ENCODE measurements around the gene ASPSCR1.

DNA sequence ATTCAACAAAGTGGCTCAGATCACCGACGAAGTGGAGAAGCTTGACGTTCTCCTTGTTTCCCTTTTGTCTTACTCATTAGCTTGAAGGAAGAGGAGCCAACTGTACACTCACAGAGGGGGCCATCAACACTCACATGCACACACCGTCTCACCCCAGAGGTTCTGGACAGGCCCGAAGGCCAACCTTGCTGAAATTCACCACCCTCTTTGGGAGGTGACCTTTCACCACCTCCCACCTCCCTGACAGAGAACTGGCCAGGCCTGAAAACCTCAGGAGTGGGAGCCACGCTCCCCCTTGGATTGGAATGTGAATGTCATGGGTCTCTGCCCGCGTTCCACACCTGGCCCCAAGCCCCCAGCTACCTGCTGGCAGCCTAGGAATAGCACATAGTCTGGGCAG is 58.1 kb downstream of the ASPSCR1 start:
- TF ChIP-seq, protein P1, sequence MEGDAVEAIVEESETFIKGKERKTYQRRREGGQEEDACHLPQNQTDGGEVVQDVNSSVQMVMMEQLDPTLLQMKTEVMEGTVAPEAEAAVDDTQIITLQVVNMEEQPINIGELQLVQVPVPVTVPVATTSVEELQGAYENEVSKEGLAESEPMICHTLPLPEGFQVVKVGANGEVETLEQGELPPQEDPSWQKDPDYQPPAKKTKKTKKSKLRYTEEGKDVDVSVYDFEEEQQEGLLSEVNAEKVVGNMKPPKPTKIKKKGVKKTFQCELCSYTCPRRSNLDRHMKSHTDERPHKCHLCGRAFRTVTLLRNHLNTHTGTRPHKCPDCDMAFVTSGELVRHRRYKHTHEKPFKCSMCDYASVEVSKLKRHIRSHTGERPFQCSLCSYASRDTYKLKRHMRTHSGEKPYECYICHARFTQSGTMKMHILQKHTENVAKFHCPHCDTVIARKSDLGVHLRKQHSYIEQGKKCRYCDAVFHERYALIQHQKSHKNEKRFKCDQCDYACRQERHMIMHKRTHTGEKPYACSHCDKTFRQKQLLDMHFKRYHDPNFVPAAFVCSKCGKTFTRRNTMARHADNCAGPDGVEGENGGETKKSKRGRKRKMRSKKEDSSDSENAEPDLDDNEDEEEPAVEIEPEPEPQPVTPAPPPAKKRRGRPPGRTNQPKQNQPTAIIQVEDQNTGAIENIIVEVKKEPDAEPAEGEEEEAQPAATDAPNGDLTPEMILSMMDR (conservative IDR thresholded peaks at IDR 0.05) = no peak
- TF ChIP-seq ZFX (IDR thresholded peaks at IDR 0.05) = no peak

Data from C4-2B (cell line).